Inferior parietal cortex (tissue), 1 donor: ENCODE data around the gene CADM4.
"Not testable (repeated sequence)": the region's sequence is repeated elsewhere in the genome, so short reads cannot be mapped to it uniquely, and the experiment has no call there.

Experiments used
- DNase-seq: peaks from one replicate; pipeline ENCODE4 v3.0.0-alpha.2; 2016; ENCODE audit errors: extremely low spot score

Gene CADM4

GRCh38 chr19:43662487-43662886 is 22.8 kb upstream of the CADM4 start:
- DNase-seq: no peak

DNA sequence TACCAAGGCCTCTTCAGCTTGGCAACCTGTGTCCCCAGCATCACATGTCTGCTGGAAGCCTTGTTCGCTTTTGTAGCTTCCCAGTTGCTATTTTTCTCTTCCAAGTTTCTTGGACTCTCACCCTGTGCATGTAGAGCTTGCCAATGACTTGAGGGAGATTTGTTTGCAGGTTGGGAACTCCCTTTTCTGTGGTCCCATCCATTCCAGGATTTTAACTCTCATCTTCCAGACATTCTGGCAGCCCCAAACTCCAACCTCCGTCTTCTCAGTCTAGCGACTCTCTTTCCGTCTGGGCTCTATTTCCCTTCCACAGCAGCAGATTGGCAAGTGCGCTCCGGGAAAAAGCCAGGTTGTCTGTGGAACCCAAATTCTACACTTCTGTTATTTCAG is 21.3 kb upstream of the CADM4 start:
- no peak for DNase-seq

DNA sequence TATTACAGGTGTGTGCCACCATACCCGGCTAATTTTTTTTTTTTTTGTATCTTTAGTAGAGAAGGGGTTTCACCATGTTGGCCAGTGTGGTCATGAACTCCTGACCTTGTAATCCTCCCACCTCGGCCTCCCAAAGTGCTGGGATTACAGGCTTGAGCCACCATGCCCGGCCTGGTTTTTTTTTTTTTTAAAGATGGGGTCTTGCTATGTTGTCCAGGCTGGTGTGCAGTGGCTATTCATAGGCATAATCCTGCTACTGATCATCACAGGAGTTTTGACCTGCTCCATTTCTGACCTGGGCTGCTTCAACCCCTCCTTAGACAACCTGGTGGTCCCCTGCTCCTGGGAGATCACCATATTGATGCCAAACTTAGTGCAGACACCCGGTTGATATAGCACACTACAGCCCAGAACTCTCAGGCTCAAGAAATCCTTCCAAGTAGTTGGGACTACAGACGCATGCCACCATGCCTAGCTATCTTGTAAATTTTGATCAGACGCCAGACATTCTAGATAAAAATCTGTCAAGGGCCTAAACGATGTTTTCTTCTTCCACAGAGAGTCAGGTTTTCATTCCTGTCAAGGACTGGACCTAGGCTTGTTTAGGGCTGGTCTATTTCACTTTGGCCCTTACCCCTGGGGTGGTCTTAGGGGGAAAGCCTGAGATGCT is 20.8 kb upstream of the CADM4 start:
- DNase-seq: no peak

DNA sequence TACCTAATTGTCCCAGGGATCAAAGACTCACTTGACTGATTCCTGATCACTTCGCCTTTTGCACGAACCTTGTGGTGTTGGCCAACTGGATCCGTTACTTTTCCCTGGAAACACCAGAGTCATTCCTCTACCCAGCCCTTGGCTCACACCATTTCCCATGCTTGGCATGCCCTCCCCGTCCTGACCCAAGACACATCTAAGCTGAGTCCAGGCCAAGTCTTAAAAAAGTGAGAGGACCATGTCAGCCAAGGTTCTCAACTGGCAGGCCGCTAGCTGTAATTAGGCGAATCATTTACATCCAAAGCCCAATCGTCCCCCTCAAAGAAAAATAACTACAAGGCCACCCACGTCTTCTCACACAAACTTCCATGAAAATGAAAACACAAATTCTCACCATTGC is 18.8 kb upstream of the CADM4 start:
- DNase-seq: no peak

GRCh38 chr19:43658001-43658400 is 18.4 kb upstream of the CADM4 start:
- DNase-seq: no peak

DNA sequence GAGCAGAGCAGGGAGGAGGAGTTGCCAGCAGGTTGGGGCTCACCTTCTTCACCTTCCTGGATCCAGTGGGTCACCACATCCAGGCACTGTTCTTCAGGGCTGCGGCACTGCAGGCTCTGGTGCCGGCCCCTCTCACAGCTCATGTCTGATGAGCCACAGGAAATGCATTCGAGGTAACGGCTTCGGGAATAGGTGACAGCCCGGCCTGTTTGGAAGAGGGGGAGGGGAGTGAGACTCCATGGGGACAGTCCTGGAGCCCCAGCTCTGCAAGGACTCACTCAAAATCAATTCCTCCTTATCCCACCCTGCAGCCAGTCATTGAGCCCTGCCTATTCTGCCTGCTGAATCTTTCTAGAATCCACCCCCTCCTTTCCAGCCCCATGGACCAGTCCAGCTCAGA is 16.8 kb upstream of the CADM4 start:
- no peak for DNase-seq

- DNase-seq: no peak
Observed at GRCh38 chr19:43652546-43652874, 12.9 kb upstream of the CADM4 start.

GRCh38 chr19:43651758-43652545 is 12.3 kb upstream of the CADM4 start:
- DNase-seq: peak; percentile 92

- not testable (repeated sequence) for DNase-seq
Observed at GRCh38 chr19:43650276-43650675, 10.6 kb upstream of the CADM4 start.

DNA sequence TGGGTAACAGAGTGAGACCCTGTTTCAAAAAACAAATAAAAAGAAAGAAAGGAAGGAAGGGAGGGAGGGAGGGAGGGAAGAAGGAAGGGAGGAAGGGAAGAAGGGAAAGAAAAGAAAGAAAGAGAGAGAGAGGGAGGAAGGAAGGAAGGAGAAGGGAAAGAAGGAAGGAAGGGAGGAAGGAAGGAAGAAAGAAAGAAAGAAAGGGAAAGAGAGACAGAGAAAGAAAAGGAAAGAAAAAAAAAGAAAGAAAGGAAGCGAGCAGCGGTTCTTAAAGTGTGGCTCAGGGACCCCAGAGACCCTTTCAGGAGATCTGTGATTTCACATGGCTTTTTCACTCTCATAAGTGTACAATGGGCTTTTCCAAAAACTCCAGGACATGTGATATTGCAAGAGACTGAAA is 9.9 kb upstream of the CADM4 start:
- DNase-seq: no peak

DNA sequence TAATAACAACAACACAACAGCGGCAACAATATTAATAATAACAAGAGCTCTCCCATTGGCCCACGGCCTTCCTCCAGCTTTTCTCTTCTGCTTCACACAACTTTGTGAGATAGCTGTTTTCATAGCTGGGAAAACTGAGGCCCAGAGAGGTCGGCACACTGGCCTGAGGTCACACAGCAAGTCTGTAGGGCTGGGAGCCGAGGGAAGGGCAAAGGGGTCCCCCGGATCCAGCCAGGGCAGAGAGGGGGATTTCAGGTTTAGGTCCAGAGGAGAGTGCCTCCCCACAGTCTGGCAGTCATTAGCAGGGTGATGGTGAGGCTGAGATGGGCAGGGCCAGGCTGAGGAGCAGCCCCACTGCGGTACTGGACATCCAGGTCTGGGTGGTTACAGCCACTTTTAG is 9.0 kb upstream of the CADM4 start:
- no peak for DNase-seq

- no peak for DNase-seq
Observed at GRCh38 chr19:43644181-43644580, 4.5 kb upstream of the CADM4 start.

DNA sequence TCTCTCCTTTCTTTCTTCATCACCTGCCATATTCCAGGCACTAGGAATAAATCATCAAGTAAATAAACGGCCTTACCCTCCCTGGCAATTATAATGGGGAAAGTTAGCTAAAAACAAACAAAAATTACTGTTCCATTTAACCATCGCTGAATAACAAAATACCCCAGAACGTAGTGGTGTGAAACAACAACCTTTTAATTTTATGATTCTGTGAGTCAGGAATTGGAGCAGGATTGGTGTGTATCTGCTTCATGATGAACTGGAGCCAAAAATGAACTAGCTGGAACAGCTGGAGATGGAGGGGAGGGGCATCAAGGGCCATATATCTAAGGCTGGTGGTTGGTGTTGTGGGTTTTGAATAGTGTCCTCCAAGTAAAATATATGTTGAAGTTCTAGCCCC is 3.7 kb upstream of the CADM4 start:
- no peak for DNase-seq

GRCh38 chr19:43642531-43642930 is 2.9 kb upstream of the CADM4 start:
- DNase-seq: no peak

GRCh38 chr19:43641333-43641732 is 1.7 kb upstream of the CADM4 start:
- no peak for DNase-seq

GRCh38 chr19:43640424-43640757 is 741 bp upstream of the CADM4 start:
- no peak for DNase-seq

DNA sequence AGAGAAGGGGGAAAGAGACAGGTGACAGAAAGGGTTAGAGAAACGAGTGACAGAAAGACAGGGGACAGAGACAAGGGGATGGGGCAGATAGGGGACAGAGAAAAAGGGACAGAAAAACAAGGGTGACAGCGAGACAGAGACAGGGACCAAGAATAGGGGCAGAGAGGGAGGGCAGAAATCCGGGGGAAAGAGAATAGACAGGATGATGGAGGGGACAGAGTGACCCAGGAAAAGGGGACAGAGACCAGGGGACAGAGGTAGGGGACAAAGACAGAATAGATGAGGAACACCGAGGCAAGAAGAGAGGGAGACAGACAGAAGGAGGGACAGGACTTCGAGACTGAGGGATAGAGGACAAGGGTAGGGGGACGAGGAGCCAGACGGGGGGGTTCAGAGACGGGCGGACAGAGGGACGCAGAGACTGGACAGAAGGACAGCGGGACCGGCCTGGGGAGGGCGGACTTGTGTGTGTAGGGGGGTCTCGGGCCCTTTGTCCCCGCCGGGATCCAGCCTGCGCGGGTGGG is 593 bp downstream of the CADM4 start:
- no peak for DNase-seq

GRCh38 chr19:43638214-43638994 is 1.2 kb downstream of the CADM4 start:
- DNase-seq: no peak

DNA sequence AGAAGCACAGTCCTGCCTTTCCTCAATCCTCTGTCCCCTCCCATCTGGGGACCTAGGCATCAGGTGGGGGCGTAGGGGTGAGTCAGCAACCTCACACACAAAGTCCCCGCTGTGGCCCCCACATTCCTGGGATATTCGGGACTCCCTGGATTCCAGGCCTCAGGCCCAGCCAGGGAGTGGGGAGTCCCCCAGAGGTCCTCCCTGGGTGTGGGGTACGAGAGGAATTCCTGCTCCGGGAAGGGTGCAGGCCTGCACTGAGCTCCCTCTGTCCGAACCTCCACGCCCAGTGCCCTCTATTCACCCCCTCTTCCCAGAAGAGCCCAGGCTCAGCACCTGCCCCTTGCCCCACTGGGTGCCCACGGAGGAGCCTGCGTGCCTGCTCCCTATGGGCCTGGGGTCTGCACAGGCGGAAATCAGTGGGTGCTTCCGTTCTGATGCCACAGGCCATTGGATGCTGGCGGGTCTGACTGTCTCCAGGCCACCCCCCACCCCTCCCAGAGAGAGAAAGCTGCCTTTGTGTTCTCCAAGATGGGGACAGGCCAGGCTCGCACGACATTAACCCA is 3.4 kb downstream of the CADM4 start:
- no peak for DNase-seq

DNA sequence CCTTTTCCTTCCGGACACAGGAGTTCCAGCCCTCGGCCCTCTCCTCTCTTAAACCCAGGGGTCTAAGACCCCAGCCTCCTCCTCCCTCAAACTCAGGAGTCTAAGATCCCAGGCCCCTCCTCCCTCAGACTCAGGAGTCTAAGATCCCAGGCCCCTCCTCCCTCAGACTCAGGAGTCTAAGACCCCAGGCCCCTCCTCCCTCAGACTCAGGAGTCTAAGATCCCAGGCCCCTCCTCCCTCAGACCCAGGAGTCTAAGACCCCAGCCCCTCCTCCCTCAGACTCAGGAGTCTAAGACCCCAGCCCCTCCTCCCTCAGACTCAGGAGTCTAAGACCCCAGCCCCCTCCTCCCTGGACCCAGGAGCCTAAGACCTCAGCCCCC is 4.1 kb downstream of the CADM4 start:
- not testable (repeated sequence) for DNase-seq

DNA sequence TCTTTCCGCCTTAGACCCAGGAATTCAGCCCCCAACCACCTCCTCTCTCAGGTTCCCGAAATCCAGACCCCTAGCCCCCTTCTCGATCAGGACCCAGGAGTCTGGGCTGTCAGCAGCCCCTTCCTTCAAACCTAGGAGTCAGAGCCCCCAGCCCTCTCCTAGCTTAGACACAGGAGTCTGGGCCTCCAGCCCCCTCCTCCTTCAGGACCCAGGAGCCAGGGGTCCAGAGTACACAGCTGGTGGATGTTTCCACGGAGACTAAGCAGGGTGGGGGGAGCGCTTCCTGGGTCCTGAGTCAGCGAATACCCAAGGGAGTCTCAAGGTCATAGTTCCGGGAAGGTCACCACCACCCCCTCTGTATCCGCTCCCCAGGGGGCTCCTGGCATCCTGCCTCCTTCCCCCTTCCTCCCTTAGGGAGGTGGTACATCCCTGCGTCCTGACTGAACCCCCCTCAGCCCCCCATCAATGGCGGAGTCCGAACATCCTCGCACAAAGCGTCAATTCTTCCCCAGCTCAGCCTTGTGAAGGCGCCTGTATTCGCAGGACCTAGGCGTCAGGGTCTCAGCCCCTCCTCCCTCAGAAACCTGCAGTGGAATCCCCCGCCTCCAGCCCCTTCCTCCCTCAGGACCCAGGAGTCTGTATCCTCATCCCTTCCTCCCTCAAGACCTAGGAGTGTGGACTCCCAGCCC is 4.6 kb downstream of the CADM4 start:
- peak; percentile 60 for DNase-seq

DNA sequence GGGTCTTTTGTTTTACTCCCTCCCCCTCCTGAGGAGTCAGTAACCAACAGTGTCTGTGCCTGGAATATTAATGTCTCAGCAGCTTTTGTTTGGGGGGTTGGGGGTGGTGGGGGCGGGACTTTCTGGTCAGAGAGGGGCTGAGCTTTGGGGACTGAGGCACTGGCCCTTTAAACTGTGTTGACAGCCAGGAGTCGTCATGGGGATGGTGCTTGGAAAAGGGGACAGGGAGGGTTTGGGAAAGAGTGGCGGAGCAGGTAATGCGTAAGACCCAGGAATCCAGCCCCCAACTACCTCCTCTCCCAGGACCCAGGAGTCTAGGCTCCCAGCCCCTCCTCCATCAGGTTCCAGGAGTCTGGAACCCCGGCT is 5.2 kb downstream of the CADM4 start:
- DNase-seq: peak; percentile 52
